ENCODE data around the gene MCOLN2.

MCOLN2 gene

GRCh38 chr1:84963021-84963420 lies 33.9 kb downstream of the MCOLN2 start:
- TF ChIP-seq, protein P1, sequence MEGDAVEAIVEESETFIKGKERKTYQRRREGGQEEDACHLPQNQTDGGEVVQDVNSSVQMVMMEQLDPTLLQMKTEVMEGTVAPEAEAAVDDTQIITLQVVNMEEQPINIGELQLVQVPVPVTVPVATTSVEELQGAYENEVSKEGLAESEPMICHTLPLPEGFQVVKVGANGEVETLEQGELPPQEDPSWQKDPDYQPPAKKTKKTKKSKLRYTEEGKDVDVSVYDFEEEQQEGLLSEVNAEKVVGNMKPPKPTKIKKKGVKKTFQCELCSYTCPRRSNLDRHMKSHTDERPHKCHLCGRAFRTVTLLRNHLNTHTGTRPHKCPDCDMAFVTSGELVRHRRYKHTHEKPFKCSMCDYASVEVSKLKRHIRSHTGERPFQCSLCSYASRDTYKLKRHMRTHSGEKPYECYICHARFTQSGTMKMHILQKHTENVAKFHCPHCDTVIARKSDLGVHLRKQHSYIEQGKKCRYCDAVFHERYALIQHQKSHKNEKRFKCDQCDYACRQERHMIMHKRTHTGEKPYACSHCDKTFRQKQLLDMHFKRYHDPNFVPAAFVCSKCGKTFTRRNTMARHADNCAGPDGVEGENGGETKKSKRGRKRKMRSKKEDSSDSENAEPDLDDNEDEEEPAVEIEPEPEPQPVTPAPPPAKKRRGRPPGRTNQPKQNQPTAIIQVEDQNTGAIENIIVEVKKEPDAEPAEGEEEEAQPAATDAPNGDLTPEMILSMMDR (IDR thresholded peaks at IDR 0.05) = no peak

DNA sequence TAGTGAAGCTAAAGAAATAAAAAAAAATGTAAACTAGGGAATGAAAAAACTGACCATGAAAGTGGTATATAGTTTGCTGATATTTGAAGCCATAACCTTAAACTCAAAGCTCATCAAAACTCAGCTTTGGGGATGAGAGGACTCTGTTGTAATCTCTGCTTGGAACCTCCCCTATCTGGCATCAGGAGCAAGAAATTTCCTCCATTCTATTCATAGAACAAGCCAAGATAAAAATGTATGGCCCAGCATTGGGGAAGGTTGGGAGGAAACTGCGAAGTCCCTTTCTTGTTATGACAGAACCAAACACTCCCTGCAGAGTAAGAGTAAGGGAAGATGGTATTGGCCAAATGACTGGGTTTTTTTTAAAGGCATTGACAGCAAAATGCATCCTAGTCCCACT lies 35.6 kb downstream of the MCOLN2 start:
- TF ChIP-seq, protein P1 (IDR thresholded peaks at IDR 0.05) = no peak

DNA sequence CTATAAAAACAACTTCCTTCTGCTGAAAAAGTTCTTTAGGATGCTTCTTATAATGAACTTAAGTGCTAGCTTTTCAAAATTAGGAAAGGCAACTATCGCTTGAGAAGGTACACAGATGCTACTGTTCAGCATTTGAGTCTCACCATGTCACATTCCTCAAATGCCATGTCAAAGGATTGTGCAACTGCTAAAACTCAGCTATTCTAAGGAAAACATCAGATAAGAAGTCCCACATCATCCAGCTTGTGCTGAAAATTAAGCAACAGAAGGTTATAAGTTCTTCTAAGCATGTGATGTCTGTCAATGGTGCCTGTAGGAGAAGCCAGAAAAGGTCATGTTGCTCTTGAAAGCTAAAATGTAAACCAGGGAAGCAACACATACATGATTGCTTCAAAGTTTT lies 36.5 kb downstream of the MCOLN2 start:
- TF ChIP-seq, protein P1 (IDR thresholded peaks at IDR 0.05) = no peak

- TF ChIP-seq, protein P1 (IDR thresholded peaks at IDR 0.05) = no peak
Measured at GRCh38 chr1:84959294-84959693, 37.6 kb downstream of the MCOLN2 start.

- TF ChIP-seq, protein P1 (IDR thresholded peaks at IDR 0.05) = no peak
Measured at GRCh38 chr1:84957966-84958365, 38.9 kb downstream of the MCOLN2 start.

DNA sequence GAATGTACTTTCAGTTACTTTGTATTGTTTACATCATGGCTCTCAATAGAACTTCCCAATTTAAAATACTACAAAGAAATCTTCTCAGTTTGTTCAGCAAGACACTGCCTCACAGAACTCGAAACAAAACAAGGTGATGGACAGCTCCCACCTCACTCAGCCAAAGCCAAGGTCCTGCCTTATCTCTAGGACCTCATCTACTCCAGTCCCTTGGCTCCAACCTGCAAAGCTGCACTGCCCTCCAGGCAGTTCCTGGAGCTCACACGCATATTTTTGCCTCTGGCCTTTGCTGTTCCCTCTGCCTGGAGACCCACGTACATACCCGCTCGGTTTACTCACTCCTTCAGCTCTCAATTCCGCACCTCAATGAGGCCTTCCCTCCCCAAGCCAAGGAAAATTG lies 40.3 kb downstream of the MCOLN2 start:
- TF ChIP-seq, protein P1 (IDR thresholded peaks at IDR 0.05) = no peak

DNA sequence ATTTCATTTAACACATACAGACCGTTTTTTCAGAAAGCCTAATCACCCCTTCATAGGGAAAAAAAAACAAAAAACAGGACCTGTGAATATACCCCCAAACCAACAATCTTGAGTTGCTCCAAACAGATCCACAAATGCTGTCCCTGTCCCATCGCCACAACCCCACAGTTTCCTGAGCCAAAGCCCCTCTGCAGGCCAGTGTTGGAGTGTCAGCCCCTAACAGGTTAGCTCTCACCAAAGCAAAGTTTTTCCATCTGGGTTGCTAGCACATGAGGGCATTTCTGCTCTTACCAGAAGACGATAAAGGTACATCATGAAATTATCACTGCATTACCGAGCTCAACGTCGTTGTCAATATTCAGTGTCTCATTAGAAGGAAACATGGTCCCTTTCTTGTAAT lies 40.8 kb downstream of the MCOLN2 start:
- TF ChIP-seq, protein P1 (IDR thresholded peaks at IDR 0.05) = no peak

DNA sequence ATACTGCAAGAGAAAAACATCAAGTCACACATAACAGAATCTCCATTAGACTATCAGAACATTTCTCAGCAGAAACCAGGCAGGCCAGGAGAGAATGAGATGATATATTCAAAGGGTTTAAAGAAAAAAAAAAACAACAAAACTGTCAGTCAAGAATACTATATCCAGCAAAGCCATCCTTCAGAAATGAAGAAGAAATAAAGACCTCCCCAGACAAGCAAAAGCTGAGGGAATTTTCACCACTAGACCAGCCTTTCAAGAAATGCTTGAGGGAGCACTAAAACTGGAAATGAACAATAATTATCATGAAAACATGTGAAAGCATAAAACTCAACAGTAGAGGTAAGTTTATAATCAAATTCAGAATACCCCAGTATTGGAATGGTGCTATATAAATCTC lies 47.2 kb downstream of the MCOLN2 start:
- TF ChIP-seq, protein P1 (IDR thresholded peaks at IDR 0.05) = no peak
